Fibroblast of mammary gland (primary cell): ENCODE results near the gene FAM151A.

ENCODE experiments used
- DNase-seq: peaks from one replicate; pipeline ENCODE4 v3.0.0-alpha.2; 2010; ENCODE audit warnings: low read depth
- H3K4me3 ChIP-seq: 2 replicates; pipeline ENCODE4 v1.5.1; 2011; ENCODE audit warnings: low read depth, mild to moderate bottlenecking, low read length, moderate library complexity; ENCODE audit not compliant: control insufficient read depth
- TF ChIP-seq, protein P1 (sequence below): conservative IDR thresholded peaks from 2 replicates; pipeline ENCODE4 v1.5.1; 2011; ENCODE audit warnings: low read depth, low read length, inconsistent platforms; ENCODE audit not compliant: control insufficient read depth, insufficient read depth

The FAM151A gene

GRCh38 chr1:54572542-54572850 is 50.8 kb downstream of the FAM151A start:
- no peak overlapping the region for H3K4me3 ChIP-seq
- TF ChIP-seq, protein P1, sequence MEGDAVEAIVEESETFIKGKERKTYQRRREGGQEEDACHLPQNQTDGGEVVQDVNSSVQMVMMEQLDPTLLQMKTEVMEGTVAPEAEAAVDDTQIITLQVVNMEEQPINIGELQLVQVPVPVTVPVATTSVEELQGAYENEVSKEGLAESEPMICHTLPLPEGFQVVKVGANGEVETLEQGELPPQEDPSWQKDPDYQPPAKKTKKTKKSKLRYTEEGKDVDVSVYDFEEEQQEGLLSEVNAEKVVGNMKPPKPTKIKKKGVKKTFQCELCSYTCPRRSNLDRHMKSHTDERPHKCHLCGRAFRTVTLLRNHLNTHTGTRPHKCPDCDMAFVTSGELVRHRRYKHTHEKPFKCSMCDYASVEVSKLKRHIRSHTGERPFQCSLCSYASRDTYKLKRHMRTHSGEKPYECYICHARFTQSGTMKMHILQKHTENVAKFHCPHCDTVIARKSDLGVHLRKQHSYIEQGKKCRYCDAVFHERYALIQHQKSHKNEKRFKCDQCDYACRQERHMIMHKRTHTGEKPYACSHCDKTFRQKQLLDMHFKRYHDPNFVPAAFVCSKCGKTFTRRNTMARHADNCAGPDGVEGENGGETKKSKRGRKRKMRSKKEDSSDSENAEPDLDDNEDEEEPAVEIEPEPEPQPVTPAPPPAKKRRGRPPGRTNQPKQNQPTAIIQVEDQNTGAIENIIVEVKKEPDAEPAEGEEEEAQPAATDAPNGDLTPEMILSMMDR, result no peak
- DNase-seq, result no peak

DNA sequence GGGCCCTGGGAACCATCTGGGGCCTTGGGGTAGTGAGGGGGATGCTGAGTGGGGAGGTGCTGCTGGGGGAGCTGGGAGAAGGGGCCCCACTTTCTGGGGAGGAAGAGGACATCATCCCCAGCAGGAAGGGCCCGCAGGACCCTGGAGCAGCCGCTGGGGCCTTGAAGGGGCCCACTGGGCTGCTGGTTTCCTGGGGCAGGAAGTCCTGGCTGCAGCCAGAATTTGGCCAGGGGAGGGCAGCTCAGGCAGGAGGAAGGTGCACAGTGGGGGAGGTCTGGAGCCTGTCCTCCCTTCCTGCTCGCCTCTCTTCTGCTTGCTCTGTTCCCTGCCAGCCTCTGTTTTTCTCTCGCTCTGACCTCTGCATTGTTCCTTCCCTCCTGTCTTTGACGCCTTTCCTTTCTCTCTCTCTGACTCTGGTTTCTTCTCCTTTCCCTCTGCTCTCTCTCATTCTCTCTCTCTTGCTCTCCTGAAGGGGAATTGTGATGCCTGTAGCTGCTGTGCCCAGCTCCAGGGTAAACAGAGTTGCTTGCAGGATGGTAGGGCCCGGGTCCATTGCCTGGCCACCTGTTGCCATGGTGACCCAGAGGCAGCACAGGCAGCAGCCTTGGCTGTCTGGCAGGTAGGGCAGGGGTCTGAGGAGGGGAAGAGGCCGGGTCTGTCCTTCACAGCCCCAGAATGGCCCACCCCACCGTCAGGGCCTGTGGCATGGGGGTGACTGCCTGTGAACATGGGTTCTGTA is 51.4 kb downstream of the FAM151A start:
- TF ChIP-seq, protein P1, result no peak
- H3K4me3 ChIP-seq, result no peak overlapping the region
- DNase-seq, result no peak

- no peak overlapping the region for H3K4me3 ChIP-seq
- DNase-seq, result no peak
- TF ChIP-seq, protein P1, result no peak
Observed at GRCh38 chr1:54571326-54571725, 52.0 kb downstream of the FAM151A start.

DNA sequence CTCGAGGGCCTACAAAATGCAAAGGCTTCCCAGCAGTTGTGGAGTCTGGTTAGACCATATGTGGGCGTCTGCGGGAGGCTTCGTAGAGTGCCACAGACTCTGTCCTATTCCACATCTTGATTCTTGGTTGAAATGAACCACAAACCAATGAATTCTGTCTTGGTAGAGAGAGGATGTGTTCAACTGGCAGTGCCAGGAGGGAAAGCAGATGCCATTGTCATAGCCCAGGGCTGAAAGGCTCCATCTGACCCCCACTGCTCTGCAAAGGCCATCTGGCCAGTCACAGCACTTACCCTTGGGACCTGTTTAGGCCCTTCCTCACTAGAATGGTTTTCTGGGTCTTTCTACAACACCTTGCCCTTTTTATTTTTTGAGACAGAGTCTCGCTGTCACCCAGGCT is 53.2 kb downstream of the FAM151A start:
- TF ChIP-seq, protein P1, result no peak
- DNase-seq, result no peak
- H3K4me3 ChIP-seq, result no peak overlapping the region

DNA sequence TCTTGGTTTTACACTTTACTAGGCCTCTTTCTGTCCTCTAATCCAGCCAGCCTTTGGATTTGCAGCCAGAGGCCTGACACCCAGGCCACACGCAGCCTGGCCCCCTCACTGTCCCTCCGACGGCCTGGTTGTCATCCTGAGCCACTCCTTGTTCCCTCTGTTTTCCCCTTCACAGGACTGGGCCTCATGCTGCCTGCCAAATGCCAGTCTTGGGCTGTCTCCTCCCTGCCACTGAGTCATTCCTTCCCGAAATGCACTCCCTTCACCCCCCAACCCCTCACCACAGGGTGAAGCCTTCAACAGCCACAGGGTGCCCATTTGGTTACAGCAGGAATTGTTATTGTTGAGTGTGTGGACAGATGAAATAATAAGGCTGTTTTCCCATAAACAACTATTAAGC is 54.0 kb downstream of the FAM151A start:
- DNase-seq, result no peak
- TF ChIP-seq, protein P1, result no peak
- H3K4me3 ChIP-seq, result no peak overlapping the region

GRCh38 chr1:54567961-54568360 is 55.4 kb downstream of the FAM151A start:
- H3K4me3 ChIP-seq, result no peak overlapping the region
- TF ChIP-seq, protein P1, result no peak
- peak; percentile 16 for DNase-seq
